Sigmoid colon (tissue), 4 donors: ENCODE results near the gene CLEC4G.

Experiments used
- EP300 ChIP-seq, 4 donors: sonication (generic); formaldehyde crosslinking; IDR thresholded peaks; one replicate each; pipeline ENCODE4 v1.6.1; 2017; ENCODE audit warnings: antibody characterized with exemption in 4 of 4
- POLR2A ChIP-seq, 2 donors: fragments of 450-650 bp; IDR thresholded peaks; one replicate each; pipeline ENCODE4 v1.6.1; 2016; ENCODE audit warnings: antibody characterized with exemption in 2 of 2, mild to moderate bottlenecking in 2 of 2, moderate library complexity in 2 of 2
- TF ChIP-seq, protein P1 (sequence below), 4 experiments: fragments of 450-650 bp in 3 of 4; fragments of 200-600 bp in 1 of 4; IDR thresholded peaks; one replicate each; pipeline ENCODE4 v1.5.1; 2016 to 2019; ENCODE audit warnings: antibody characterized with exemption in 4 of 4, mild to moderate bottlenecking in 3 of 4, moderate library complexity in 2 of 4

DNA sequence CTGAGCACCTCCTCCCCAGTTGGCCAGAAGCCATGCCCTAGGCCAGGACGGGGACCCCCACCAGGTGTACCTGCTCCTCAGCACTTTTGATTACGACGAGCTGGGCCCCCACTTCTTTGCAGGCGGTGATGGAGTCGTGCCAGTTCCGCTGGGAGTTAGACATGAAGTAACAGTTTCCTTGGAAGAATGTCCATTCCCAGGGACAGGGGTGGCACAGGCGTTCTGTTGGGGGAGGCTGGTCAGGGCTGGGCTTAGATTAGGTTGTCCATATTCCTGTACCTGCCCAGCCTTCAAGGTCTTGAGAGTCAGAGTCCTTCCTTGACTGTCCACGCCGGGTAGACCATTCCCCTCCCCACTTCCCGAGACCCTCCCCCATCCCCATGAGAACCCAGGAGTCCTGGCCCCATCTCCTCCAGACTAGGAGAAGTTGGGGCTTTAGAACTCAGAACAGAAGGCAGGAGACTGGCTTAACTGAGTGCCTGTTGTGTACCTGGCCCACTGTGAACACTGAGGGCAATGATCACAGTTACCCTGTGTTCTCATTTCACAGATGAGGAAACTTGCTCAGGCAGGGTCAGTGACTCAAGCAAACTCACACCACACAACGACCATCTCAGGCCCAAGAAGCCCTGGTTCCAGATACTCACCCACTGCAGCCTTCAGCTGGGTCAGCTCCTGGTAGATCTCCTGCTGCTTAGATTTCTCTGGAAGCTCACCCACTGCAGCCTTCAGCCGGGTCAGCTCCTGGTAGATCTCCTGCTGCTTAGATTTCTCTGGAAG is 13.2 kb upstream of the CLEC4G start:
- no peak for TF ChIP-seq POLR2A (IDR thresholded peaks at IDR 0.05)
- TF ChIP-seq, protein P1, sequence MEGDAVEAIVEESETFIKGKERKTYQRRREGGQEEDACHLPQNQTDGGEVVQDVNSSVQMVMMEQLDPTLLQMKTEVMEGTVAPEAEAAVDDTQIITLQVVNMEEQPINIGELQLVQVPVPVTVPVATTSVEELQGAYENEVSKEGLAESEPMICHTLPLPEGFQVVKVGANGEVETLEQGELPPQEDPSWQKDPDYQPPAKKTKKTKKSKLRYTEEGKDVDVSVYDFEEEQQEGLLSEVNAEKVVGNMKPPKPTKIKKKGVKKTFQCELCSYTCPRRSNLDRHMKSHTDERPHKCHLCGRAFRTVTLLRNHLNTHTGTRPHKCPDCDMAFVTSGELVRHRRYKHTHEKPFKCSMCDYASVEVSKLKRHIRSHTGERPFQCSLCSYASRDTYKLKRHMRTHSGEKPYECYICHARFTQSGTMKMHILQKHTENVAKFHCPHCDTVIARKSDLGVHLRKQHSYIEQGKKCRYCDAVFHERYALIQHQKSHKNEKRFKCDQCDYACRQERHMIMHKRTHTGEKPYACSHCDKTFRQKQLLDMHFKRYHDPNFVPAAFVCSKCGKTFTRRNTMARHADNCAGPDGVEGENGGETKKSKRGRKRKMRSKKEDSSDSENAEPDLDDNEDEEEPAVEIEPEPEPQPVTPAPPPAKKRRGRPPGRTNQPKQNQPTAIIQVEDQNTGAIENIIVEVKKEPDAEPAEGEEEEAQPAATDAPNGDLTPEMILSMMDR (IDR thresholded peaks at IDR 0.05), result no peak
- TF ChIP-seq EP300 (IDR thresholded peaks at IDR 0.05), result no peak
